ENCODE data around the gene KIF4A. TPM values are rescaled to one million over a fixed set of nuclear protein-coding genes. Genes with fewer than 3 reads are reported as not detected.

The KIF4A gene
- total RNA-seq, 1 experiment from 2014 or later = 35.8 TPM

- no TSS peak for BruUV-seq (replicated peaks)
- no peaks in the 10 kb centered on the region for H3F3A ChIP-seq (ENCODE audit: low read length, unreplicated experiment)
- H3K4me2 ChIP-seq (ENCODE audit: low read length) = no peak overlapping the region
- ATAC-seq = no peak
- H3K27ac ChIP-seq (ENCODE audit: low read length) = no peak overlapping the region
- no peak for DNase-seq
- H3K79me2 ChIP-seq (ENCODE audit: low read length) = no peaks in the 10 kb centered on the region
- no peak for TF ChIP-seq EZH2phosphoT487 (IDR thresholded peaks at IDR 0.05; ENCODE audit: borderline replicate concordance, low read length)
- TF ChIP-seq EZH2 (IDR thresholded peaks at IDR 0.05; ENCODE audit: low read length, unreplicated experiment) = no peak
- TF ChIP-seq CTCF (conservative IDR thresholded peaks at IDR 0.05; ENCODE audit: low read depth, low read length) = no peak
- intact Hi-C loops (cut with micrococcal nuclease) = loop anchor here (1.0 kb wide), 1 partner anchor 130 kb away; no protein-coding TSS in a partner anchor
- H3K9ac ChIP-seq (ENCODE audit: low read length) = no peak overlapping the region
- no peaks in the 10 kb centered on the region for H3K27me3 ChIP-seq (ENCODE audit: low read length)
- H3K4me1 ChIP-seq (ENCODE audit: insufficient read depth, low read length) = no peaks in the 10 kb centered on the region
- H3K9me2 ChIP-seq (replicated peaks; ENCODE audit: low read length) = no peaks in the 10 kb centered on the region
- ChIA-PET POLR2A (ENCODE audit: unreplicated experiment) (no interaction called here), CTCF (interaction anchor here (1.2 kb wide), 1 partner anchor 10 kb away, joined by 5 read pairs; no protein-coding TSS in a partner anchor)
- 0 out of 2 replicates have a peak, but pooled peaks cover 5% of the 10 kb centered on the region for H3K36me3 ChIP-seq (ENCODE audit: low read depth, low read length)
- H4K20me1 ChIP-seq (ENCODE audit: low read length) = no peaks in the 10 kb centered on the region
- H2AFZ ChIP-seq (ENCODE audit: low read length) = no peak overlapping the region
- H3K4me3 ChIP-seq (ENCODE audit: low read length) = no peak overlapping the region
- H3K9me3 ChIP-seq (ENCODE audit: low read length) = no peaks in the 10 kb centered on the region
Observed at GRCh38 chrX:70423936-70424675, 134.2 kb downstream of the KIF4A start.

DNA sequence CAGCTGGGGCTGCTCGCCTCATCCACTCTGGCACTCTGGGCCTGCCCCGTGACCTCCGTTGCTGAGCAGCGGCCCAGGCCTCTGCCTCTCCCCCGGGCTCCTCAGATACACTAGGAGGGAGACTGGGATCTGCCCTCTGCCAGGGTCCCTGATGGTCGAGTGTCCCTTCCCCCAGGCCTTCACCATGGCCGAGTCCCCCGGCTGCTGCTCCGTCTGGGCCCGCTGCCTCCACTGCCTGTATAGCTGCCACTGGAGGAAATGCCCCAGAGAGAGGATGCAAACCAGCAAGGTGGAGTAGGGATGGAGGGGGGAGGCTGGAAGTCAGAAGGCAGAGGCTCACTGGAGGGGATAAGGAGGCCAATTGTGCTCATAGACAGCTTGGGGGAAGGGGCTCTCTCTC lies 134.9 kb downstream of the KIF4A start:
- DNase-seq = no peak
- Histone ChIP-seq H3F3A (ENCODE audit: low read length, unreplicated experiment) (no peaks in the 10 kb centered on the region), H3K9me2 (replicated peaks; ENCODE audit: low read length) (no peaks in the 10 kb centered on the region), H3K27ac (ENCODE audit: low read length) (no peak overlapping the region), H2AFZ (ENCODE audit: low read length) (no peak overlapping the region), H3K36me3 (ENCODE audit: low read depth, low read length) (0 out of 2 replicates have a peak, but pooled peaks cover 5% of the 10 kb centered on the region), H3K27me3 (ENCODE audit: low read length) (no peaks in the 10 kb centered on the region), H3K4me2 (ENCODE audit: low read length) (no peak overlapping the region), H4K20me1 (ENCODE audit: low read length) (no peaks in the 10 kb centered on the region), H3K9ac (ENCODE audit: low read length) (no peak overlapping the region), H3K79me2 (ENCODE audit: low read length) (no peaks in the 10 kb centered on the region), H3K9me3 (ENCODE audit: low read length) (no peaks in the 10 kb centered on the region), H3K4me1 (ENCODE audit: insufficient read depth, low read length) (no peaks in the 10 kb centered on the region), H3K4me3 (ENCODE audit: low read length) (no peak overlapping the region)
- TF ChIP-seq CTCF (conservative IDR thresholded peaks at IDR 0.05; ENCODE audit: low read depth, low read length) = no peak
- TF ChIP-seq EZH2phosphoT487 (IDR thresholded peaks at IDR 0.05; ENCODE audit: borderline replicate concordance, low read length) = no peak
- TF ChIP-seq EZH2 (IDR thresholded peaks at IDR 0.05; ENCODE audit: low read length, unreplicated experiment) = no peak
- BruUV-seq (replicated peaks) = no TSS peak
- ATAC-seq = no peak
- POLR2A ChIA-PET (ENCODE audit: unreplicated experiment) = no interaction called here
- intact Hi-C loops (cut with micrococcal nuclease) = no loop called here
- CTCF ChIA-PET = no interaction called here

Data from PC-3 (cell line).